HT-29 (cell line): Measurements from ENCODE around the gene ISYNA1. TPM values are rescaled to one million over a fixed set of nuclear protein-coding genes. Genes with fewer than 3 reads are reported as not detected.

Experiments
- DNase-seq: peaks from one replicate; pipeline ENCODE4 v3.0.0-alpha.2; 2015; ENCODE audit warnings: low spot score
- total RNA-seq: library from RNA; depleted of rRNA; stranded (reverse); fragments of >200 nt; shearing (Covaris generic); gene quantifications from 2 replicates; pipeline ENCODE4 v1.2.3, GENCODE V29; 2014

The ISYNA1 gene
- total RNA-seq, 1 experiment from 2014 or later = 14.9 TPM

DNA sequence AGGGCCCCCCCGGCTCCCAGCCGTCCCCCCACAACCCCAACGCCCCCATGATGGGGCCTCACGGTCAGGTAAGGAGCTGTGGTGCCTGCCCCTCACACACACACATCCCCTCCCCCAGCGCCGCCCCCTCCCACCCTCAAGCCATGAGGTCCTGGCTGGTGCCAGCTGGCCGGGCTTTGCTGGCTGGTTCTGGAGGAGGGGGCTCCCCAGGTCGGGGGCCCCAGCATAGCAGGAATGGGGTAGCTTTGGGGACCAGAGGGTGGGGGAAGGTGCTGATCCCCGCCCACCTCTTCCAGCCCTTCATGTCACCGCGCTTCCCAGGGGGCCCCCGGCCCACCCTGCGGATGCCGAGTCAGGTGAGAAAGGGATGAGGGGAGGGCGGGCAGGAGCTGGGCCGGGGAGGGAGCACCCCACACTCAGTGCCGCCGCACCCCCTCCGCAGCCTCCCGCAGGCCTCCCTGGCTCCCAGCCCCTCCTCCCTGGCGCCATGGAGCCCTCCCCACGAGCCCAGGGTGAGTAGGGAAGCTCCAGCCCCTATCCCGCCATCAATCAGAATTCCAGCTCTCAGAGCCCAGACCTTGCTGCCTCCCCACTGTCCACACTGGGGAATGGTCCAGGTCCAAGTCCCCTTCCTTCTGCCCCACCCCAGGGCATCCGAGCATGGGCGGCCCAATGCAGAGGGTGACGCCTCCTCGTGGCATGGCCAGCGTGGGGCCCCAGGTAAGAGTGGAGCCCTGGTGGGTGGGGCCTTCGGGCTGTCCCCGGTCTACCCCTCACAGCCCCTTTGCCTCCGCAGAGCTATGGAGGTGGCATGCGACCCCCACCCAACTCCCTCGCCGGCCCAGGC lies 6.4 kb downstream of the ISYNA1 start:
- DNase-seq = no peak

- DNase-seq = no peak
Measured at GRCh38 chr19:18430417-18431144, 7.4 kb downstream of the ISYNA1 start.

DNA sequence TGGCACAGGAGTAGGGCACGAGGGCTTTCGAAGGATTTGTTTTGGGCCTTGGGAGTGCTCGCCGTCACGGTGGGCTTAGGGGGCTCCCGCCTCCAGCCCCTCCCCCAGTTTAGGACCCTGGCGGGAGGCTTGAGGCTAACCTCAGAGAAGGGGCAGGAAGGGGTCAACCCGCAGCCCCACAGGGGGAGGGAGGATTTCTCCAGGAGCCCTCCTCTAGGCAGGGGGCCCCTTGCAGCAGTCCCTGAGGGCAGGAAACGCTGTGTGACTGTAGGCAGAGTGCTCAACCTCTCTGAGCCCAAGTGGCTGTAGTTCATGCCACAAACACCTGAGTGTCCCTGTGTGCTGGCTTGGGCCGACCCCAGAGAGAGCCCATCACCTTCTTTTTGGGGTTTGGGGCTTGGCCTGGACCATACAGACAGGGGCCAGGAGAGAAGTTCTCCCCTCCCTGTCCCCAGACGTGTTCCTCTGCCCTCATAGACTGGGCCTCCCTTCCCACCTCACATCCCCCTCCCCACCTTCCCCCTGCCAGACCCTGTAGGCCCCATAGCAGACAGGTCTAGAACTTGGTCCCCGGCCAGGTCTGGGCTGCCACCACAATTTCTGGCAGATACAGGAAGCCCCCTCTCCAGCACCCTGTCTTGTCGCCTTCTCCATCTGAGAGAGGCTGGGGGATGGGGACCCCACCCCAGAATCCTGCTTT lies 8.1 kb downstream of the ISYNA1 start:
- DNase-seq = no peak

- DNase-seq = peak; percentile 58
Measured at GRCh38 chr19:18428787-18429674, 8.9 kb downstream of the ISYNA1 start.

DNA sequence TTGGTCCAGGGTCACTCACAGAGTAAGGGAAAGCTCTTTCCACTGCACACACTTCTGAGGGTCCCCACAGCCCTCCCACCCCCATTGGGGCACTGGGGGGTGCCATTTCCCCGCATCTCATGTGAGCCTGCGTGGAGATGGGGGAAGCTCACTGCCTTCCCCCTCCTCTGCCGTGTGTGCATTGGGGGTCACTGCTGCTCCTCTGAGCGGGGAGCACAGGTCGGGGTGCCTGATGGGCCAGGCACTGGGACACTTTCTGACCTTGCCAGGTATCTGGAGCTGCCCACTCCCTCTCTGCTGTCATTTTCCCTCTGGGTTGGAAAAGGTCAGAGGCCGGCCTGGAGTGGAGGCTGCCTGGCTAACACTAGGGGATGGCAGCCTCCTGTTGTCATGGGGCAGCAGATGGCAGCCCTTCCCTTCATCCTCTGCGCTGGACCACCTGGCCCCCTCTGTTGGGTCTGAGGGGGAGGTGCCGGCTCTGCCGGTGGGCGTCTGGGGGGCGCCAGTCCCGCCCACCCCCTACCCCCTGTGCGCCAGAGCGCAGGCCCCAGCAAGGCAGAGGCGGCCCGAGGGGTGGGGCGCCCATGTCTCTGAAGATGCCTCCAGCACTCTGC lies 9.7 kb downstream of the ISYNA1 start:
- DNase-seq = no peak

DNA sequence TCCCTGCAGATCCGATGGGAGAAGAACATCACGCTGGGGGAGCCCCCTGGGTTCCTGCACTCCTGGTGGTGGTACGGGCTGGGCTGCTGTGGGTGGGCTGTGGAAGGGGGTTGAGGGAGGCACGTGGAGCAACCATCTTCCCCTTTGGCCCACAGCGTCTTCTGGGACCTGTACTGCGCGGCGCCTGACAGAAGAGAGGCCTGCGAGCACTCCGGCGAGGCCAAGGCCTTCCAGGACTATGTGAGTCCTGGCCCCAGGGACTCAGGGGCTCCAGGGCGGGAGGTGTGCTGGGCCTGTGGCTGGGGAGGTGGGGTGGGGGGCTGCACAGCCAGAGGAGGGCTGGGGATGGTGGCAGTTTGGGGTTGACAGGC lies 10.2 kb downstream of the ISYNA1 start:
- no peak for DNase-seq

DNA sequence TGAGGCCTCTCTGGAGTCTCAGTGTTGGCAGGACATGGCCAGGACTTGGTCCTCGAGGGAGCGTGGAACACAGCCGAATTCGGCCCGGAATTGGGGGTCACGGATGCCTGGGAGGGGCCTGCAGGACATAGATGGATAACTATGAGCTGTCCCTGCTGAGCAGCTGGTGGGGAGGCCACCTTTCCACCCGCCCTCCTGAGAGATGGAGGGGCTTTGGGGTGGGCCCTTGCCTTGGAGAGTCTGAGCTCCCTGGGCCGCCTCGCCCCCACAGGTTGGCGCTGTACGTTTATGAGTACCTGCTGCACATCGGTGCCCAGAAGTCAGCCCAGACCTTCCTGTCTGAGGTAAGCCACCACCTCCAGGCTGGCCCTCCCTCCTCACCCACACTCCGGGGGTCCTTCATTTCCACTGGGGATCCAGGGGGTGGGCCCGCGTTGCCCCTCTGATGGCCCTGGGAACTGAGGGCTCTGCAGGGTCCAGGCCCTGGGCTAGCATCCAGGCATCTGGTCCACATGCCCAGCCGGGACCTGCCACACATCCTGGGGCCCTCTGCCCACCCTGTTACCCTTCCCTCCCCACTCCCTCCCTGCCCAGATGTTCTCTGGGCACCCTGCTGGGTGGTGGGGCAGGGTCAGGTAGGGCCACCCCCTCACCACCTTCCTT lies 10.7 kb downstream of the ISYNA1 start:
- DNase-seq = no peak

- DNase-seq = no peak
Measured at GRCh38 chr19:18426416-18426767, 11.5 kb downstream of the ISYNA1 start.

- no peak for DNase-seq
Measured at GRCh38 chr19:18425515-18426415, 12.2 kb downstream of the ISYNA1 start.

GRCh38 chr19:18424890-18425514 lies 12.9 kb downstream of the ISYNA1 start:
- DNase-seq = no peak

- DNase-seq = no peak
Measured at GRCh38 chr19:18424122-18424889, 13.6 kb downstream of the ISYNA1 start.

GRCh38 chr19:18423258-18424020 lies 14.5 kb downstream of the ISYNA1 start:
- DNase-seq = no peak

GRCh38 chr19:18422530-18423191 lies 15.3 kb downstream of the ISYNA1 start:
- no peak for DNase-seq

DNA sequence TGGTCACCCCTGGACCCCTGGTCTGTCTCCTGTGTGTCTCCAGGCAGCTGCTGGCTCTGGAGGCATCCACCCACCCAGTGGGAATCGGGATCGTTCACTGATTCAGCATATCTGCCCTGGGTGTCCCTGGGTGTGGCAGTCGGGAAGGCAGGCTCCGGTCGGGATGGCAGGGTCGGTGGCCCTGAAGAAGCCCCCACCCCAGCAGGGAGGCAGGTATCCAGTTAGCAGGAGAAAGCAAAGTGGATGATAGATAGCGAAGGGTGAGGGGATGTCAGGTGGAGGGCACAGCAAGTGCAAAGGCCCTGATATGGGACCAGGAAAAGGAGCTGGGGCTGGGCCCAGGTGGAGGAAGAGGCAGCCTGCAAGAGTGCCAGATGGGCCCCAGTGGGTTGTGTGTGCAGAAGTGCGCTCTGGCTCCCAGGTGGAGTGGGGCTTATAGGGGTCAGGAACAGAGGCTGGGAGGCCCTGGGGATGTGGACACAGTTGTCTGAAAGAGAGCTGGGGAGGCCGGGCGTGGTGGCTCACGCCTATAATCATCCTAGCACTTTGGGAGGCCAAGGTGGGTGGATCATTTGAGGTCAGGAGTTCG lies 16.5 kb downstream of the ISYNA1 start:
- no peak for DNase-seq

- no peak for DNase-seq
Measured at GRCh38 chr19:18420930-18421329, 17.0 kb downstream of the ISYNA1 start.

DNA sequence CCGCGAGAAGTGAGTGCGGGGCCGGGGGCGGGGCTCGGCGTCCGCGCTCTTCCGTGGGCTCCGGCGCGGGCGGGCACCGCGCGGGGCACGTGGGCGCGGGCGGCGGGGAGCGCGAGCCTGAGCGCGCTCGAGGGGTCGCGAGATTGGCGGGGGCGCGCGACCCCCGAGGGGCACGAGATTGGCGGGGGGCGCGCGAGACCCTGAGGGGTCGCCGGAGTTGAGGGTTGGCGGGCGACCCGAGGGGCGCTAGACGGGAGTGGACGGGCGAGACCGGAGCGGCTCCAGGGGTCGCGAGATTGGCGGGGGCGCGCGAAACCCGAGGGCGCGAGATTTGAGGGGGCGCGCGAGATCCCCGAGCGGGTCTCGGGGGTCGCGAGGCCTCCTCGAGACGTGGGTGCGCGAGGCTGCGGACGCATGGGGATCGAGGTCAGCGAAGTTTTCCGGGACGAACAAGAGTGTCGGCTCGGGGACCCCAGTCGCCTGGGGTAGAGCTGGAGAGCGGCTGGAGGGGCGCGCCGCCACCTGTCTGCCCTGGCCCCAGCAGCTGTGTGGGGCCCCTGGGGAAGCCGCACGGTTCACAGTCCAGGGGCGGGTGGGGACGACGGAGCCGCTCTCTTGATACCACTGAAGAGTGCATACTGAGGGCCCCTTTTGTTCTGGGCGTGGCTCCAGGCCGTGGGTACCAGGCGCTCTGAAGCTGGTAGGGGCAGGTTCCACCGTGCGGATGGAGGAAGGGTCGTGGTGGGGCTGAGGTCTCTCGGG lies 18.1 kb downstream of the ISYNA1 start:
- no peak for DNase-seq
